ENCODE measurements around the gene KMO. TPM values are rescaled to one million over a fixed set of nuclear protein-coding genes. Genes with fewer than 3 reads are reported as not detected.
A peak's percentile ranks its signal among the peaks of the same experiment; 100 is the strongest.

The KMO gene
- total RNA-seq, 4 donors from 2014 or later: 0.45 TPM; not detected in 3

DNA sequence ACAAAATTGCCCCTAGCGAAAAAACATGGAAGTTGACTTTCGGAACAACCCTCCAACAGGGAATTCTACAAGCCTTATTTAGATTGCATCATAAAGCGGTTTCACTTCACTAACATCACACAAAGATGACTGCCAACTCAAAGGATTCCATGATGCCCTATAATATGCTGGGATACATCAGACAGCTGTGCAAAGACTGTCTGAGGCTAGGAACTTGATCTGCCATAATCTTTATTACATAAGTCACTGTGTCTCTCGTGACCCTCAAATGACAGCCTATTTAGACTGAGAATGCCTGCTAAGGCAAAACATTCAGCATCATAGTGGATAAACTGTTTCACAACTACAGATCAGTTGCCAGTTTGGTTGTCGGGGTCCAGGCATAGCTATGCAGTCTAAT lies 36.4 kb upstream of the KMO start:
- peaks cover 56% of the 10 kb centered on the region for H3K36me3 ChIP-seq
- H3K27ac ChIP-seq: no peak overlapping the region
- H3K27me3 ChIP-seq: no peaks in the 10 kb centered on the region
- no peaks in the 10 kb centered on the region for H3K4me1 ChIP-seq
- WGBS: 95% methylated on average over 5 of the region's 5 CpGs
- TF ChIP-seq, protein P1, sequence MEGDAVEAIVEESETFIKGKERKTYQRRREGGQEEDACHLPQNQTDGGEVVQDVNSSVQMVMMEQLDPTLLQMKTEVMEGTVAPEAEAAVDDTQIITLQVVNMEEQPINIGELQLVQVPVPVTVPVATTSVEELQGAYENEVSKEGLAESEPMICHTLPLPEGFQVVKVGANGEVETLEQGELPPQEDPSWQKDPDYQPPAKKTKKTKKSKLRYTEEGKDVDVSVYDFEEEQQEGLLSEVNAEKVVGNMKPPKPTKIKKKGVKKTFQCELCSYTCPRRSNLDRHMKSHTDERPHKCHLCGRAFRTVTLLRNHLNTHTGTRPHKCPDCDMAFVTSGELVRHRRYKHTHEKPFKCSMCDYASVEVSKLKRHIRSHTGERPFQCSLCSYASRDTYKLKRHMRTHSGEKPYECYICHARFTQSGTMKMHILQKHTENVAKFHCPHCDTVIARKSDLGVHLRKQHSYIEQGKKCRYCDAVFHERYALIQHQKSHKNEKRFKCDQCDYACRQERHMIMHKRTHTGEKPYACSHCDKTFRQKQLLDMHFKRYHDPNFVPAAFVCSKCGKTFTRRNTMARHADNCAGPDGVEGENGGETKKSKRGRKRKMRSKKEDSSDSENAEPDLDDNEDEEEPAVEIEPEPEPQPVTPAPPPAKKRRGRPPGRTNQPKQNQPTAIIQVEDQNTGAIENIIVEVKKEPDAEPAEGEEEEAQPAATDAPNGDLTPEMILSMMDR (IDR thresholded peaks at IDR 0.05): no peak
- TF ChIP-seq POLR2AphosphoS5 (IDR thresholded peaks at IDR 0.05) (no peak), POLR2A (IDR thresholded peaks at IDR 0.05) (no peak), EP300 (IDR thresholded peaks at IDR 0.05) (no peak)
- DNase-seq (ENCODE audit: low spot score in 2 of 2): no peak
- H3K9me3 ChIP-seq: no peaks in the 10 kb centered on the region
- H3K4me3 ChIP-seq: no peak overlapping the region

DNA sequence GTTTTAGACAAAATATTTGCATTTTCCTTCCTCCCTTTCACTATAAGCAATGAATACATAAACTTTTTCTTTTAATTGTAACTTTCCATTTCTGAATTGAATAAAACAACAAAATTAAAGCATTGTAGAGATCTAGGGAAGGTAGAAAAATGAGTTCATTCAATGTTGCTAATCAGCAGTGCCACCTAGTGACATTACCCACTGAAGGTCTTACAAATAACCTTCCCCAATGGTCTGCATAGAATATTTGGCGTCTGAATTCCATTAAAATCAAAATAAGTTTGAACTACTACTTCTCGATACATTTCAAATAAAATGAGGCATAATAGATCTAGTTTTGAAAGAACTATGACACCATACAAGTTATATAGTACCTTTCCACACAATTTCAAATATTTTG lies 32.3 kb upstream of the KMO start:
- Histone ChIP-seq H3K27me3 (no peaks in the 10 kb centered on the region), H3K27ac (no peak overlapping the region), H3K4me3 (no peak overlapping the region), H3K4me1 (no peaks in the 10 kb centered on the region), H3K9me3 (no peaks in the 10 kb centered on the region), H3K36me3 (peaks cover 77% of the 10 kb centered on the region)
- no peak for DNase-seq (ENCODE audit: low spot score in 2 of 2)
- 78% methylated on average over 2 of the region's 2 CpGs for WGBS
- no peak for TF ChIP-seq POLR2AphosphoS5 (IDR thresholded peaks at IDR 0.05)
- TF ChIP-seq EP300 (IDR thresholded peaks at IDR 0.05): no peak

DNA sequence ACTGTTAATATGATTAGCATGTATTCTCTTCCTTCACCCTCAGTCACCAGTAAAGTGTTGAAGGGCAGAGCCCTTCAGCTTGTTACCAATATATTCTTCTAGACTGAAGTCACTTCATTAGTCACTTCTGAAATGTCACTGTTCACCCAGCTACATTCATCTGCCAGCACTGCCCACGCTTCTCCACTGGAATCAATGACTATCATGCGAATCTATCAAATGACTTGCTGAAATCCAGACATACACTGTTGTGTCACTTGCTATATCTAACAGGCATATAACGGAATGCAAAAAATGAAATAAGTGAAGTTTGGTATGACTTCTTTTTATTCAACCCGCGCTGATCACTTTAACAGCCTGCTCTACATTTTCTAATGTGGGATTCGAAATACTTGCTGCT lies 28.7 kb upstream of the KMO start:
- H3K4me1 ChIP-seq: no peaks in the 10 kb centered on the region
- H3K36me3 ChIP-seq: peaks cover 77% of the 10 kb centered on the region
- H3K27ac ChIP-seq: no peak overlapping the region
- no peaks in the 10 kb centered on the region for H3K27me3 ChIP-seq
- TF ChIP-seq POLR2A (IDR thresholded peaks at IDR 0.05) (no peak), EP300 (IDR thresholded peaks at IDR 0.05) (no peak), POLR2AphosphoS5 (IDR thresholded peaks at IDR 0.05) (no peak)
- TF ChIP-seq, protein P1 (IDR thresholded peaks at IDR 0.05): no peak
- no peaks in the 10 kb centered on the region for H3K9me3 ChIP-seq
- H3K4me3 ChIP-seq: no peak overlapping the region
- 97% methylated on average over 6 of the region's 6 CpGs for WGBS
- DNase-seq (ENCODE audit: low spot score in 2 of 2): no peak

DNA sequence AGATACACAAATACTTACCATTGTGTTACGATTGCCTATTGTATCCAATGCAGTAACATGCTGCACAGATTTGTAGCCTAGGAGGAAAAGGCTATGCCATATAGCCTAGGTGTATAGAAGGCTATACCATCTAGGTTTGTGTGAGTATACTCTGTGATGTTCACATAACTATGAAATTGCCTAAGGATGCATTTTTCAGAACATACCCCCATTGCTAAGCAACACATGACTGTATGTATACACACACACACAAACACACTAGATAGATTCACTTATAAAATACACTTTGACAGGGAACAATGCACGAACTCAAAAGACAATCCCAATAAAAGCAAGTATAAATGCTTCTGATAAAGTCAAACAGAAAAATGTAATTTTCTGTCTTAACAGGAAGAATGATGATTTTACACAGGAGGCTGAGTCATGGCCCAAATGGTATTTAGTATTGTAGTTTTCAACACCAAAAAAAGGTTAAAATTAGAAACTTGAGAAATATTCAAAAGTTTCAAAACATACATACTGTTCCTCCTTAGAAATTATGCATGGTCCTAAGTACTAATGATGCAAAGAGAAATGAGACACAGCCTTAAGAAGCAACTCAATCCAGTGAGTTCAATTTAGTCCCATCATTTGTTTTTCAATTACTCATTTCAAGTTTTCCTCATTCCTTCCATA lies 24.9 kb upstream of the KMO start:
- Histone ChIP-seq H3K27me3 (no peaks in the 10 kb centered on the region), H3K4me3 (no peak overlapping the region), H3K4me1 (no peaks in the 10 kb centered on the region), H3K36me3 (peaks cover 91% of the 10 kb centered on the region), H3K9me3 (no peaks in the 10 kb centered on the region), H3K27ac (no peak overlapping the region)
- TF ChIP-seq POLR2A (IDR thresholded peaks at IDR 0.05) (no peak), EP300 (IDR thresholded peaks at IDR 0.05) (no peak), POLR2AphosphoS5 (IDR thresholded peaks at IDR 0.05) (no peak)
- TF ChIP-seq, protein P1 (IDR thresholded peaks at IDR 0.05): no peak
- 89% methylated on average over 2 of the region's 2 CpGs for WGBS
- no peak for DNase-seq (ENCODE audit: low spot score in 2 of 2)

DNA sequence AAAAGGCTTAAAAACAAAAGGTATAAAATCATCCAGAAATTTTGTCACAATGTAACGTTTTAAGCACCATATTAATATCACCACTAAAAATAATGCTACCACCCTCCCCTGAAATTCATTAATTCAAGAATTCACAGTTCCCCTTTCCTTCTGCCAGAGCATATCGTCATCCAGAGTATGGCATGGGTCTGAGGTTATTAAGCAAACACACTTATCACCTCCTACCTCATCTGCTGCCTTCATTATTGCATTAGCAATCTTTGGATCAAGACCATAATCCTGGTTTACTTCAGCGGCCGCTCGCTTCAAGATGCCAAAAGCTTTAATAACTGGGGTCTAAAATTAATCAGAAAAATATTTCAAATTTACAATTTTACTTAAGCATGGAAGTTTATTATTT lies 18.8 kb upstream of the KMO start:
- no peak for TF ChIP-seq POLR2A (IDR thresholded peaks at IDR 0.05)
- DNase-seq (ENCODE audit: low spot score in 2 of 2): no peak
- Histone ChIP-seq H3K27ac (no peak overlapping the region), H3K27me3 (no peaks in the 10 kb centered on the region), H3K9me3 (no peaks in the 10 kb centered on the region), H3K4me1 (peaks cover 13% of the 10 kb centered on the region), H3K4me3 (no peak overlapping the region), H3K36me3 (peaks cover 40% of the 10 kb centered on the region)
- WGBS: 90% methylated on average over 5 of the region's 5 CpGs

DNA sequence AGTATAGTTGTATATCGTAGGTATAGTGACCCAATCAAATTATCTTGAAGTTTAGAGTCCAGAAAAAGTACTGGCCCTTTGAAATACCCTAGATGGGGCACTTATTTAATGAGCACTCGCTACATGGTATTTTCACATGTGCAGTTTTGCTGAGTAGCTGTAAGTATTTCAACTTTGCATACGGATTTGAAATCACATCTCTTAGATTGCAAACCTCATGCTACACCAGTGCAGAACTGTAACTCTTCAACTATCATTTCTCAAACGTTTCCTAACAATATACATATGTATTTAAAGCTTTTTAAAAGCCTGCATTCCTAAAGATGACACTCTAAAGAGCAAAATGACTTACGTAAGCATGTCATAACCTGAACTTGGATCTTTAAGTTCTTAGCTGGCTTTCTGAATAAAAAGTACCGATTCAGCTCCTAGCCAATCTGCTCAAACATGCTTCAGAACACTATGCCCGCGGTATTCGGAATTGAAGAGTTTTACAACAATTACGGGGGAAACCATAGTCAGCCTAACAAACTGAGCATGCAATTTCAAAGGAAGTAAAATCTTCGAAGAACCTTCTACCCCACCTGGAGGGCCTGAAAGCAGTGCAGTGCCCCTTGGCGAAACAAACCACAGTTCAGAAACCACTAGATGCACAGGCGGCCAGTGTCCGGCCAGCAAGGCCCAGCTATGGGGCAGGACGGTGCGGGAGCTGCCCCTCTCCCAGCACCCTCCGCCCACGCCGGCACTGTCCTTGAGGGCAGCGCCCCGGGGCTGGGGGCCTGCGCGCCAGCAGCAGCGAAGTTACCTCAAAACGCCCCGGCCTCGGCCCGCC lies 13.5 kb upstream of the KMO start:
- TF ChIP-seq POLR2AphosphoS5 (IDR thresholded peaks at IDR 0.05) (no peak), POLR2A (IDR thresholded peaks at IDR 0.05) (no peak), EP300 (IDR thresholded peaks at IDR 0.05) (no peak)
- no peak for DNase-seq (ENCODE audit: low spot score in 2 of 2)
- peaks cover 3% of the 10 kb centered on the region for H3K27me3 ChIP-seq
- 3% methylated on average over 25 of the region's 28 CpGs for WGBS
- no peaks in the 10 kb centered on the region for H3K36me3 ChIP-seq
- H3K4me3 ChIP-seq: peak overlapping the region; percentile 94
- H3K4me1 ChIP-seq: peaks cover 24% of the 10 kb centered on the region
- H3K27ac ChIP-seq: peak overlapping the region; percentile 94
- H3K9me3 ChIP-seq: no peaks in the 10 kb centered on the region
